DMS153 (cell line): ENCODE results near the gene IRAK3.
"Not testable (repeated sequence)": the region's sequence is repeated elsewhere in the genome, so short reads cannot be mapped to it uniquely, and the experiment has no call there.

Source experiments
- DNase-seq: peaks from one replicate; lab custom pipeline; 2025; lab: John Stamatoyannopoulos, UW

Gene IRAK3

GRCh38 chr12:66262737-66263136, 73.7 kb downstream of the IRAK3 start:
- no peak for DNase-seq

- no peak for DNase-seq
Measured at GRCh38 chr12:66268562-66268961, 79.5 kb downstream of the IRAK3 start.

- DNase-seq = no peak
Measured at GRCh38 chr12:66269142-66269541, 80.1 kb downstream of the IRAK3 start.

- peak; percentile 15 for DNase-seq
Measured at GRCh38 chr12:66269757-66270383, 80.9 kb downstream of the IRAK3 start.

GRCh38 chr12:66270613-66271012, 81.6 kb downstream of the IRAK3 start:
- DNase-seq = no peak

GRCh38 chr12:66272650-66273049, 83.6 kb downstream of the IRAK3 start:
- no peak for DNase-seq

- no peak for DNase-seq
Measured at GRCh38 chr12:66273147-66273546, 84.1 kb downstream of the IRAK3 start.

- DNase-seq = no peak
Measured at GRCh38 chr12:66275040-66275439, 86.0 kb downstream of the IRAK3 start.

- DNase-seq = no peak
Measured at GRCh38 chr12:66279123-66279712, 90.2 kb downstream of the IRAK3 start.

- DNase-seq = no peak
Measured at GRCh38 chr12:66280561-66280960, 91.5 kb downstream of the IRAK3 start.

- no peak for DNase-seq
Measured at GRCh38 chr12:66282244-66282643, 93.2 kb downstream of the IRAK3 start.

GRCh38 chr12:66287275-66287674, 98.3 kb downstream of the IRAK3 start:
- DNase-seq = no peak

GRCh38 chr12:66288121-66288520, 99.1 kb downstream of the IRAK3 start:
- no peak for DNase-seq

GRCh38 chr12:66289485-66289884, 100.5 kb downstream of the IRAK3 start:
- no peak for DNase-seq

- no peak for DNase-seq
Measured at GRCh38 chr12:66290716-66291200, 101.7 kb downstream of the IRAK3 start.

- DNase-seq = no peak
Measured at GRCh38 chr12:66296176-66296683, 107.2 kb downstream of the IRAK3 start.

GRCh38 chr12:66297080-66297479, 108.1 kb downstream of the IRAK3 start:
- DNase-seq = no peak

- no peak for DNase-seq
Measured at GRCh38 chr12:66297923-66298322, 108.9 kb downstream of the IRAK3 start.

GRCh38 chr12:66301944-66302826, 113.2 kb downstream of the IRAK3 start, which contains the start of gene HELB:
Gene HELB (plus strand): TSS chr12:66302493. CDS start chr12:66302604, 111 bp downstream.
- DNase-seq = peak; percentile 96

GRCh38 chr12:66302827-66303169, 113.8 kb downstream of the IRAK3 start:
- DNase-seq = no peak

GRCh38 chr12:66303316-66303804, 114.3 kb downstream of the IRAK3 start:
- DNase-seq = not testable (repeated sequence)
